Pons (tissue), 1 donor: ENCODE measurements around the gene PARN.
A peak's percentile ranks its signal among the peaks of the same experiment; 100 is the strongest.
"Not testable (repeated sequence)": the region's sequence is repeated elsewhere in the genome, so short reads cannot be mapped to it uniquely, and the experiment has no call there.

Experiments used
- DNase-seq: peaks from one replicate; pipeline ENCODE4 v3.0.0-alpha.2; 2016; ENCODE audit warnings: low spot score

Gene PARN

GRCh38 chr16:14574698-14575415 lies 55.2 kb downstream of the PARN start:
- not testable (repeated sequence) for DNase-seq

GRCh38 chr16:14572535-14572934 lies 57.5 kb downstream of the PARN start:
- no peak for DNase-seq

GRCh38 chr16:14569213-14569612 lies 60.8 kb downstream of the PARN start:
- DNase-seq, result no peak

- no peak for DNase-seq
These were observed 63.5 kb downstream of the PARN start for GRCh38 chr16:14566599-14566998.

GRCh38 chr16:14565688-14566025 lies 64.4 kb downstream of the PARN start:
- no peak for DNase-seq

GRCh38 chr16:14564861-14565687 lies 65.0 kb downstream of the PARN start:
- DNase-seq, result no peak

- DNase-seq, result no peak
These were observed 65.7 kb downstream of the PARN start for GRCh38 chr16:14564323-14564722.

- no peak for DNase-seq
These were observed 67.2 kb downstream of the PARN start for GRCh38 chr16:14562691-14563491.

- DNase-seq, result no peak
These were observed 69.5 kb downstream of the PARN start for GRCh38 chr16:14560523-14560922.

- DNase-seq, result peak; percentile 43
These were observed 70.2 kb downstream of the PARN start for GRCh38 chr16:14559809-14560241.

- DNase-seq, result no peak
These were observed 76.6 kb downstream of the PARN start for GRCh38 chr16:14553447-14553846.

GRCh38 chr16:14549789-14550153 lies 80.3 kb downstream of the PARN start:
- DNase-seq, result no peak

GRCh38 chr16:14548933-14549788 lies 80.9 kb downstream of the PARN start:
- no peak for DNase-seq

- no peak for DNase-seq
These were observed 84.6 kb downstream of the PARN start for GRCh38 chr16:14545346-14545884.

- not testable (repeated sequence) for DNase-seq
These were observed 85.2 kb downstream of the PARN start for GRCh38 chr16:14544846-14545245.

- DNase-seq, result no peak
These were observed 90.4 kb downstream of the PARN start for GRCh38 chr16:14539631-14540030.

GRCh38 chr16:14539156-14539555 lies 90.9 kb downstream of the PARN start:
- no peak for DNase-seq

GRCh38 chr16:14538604-14539003 lies 91.5 kb downstream of the PARN start:
- no peak for DNase-seq

- no peak for DNase-seq
These were observed 98.4 kb downstream of the PARN start for GRCh38 chr16:14531613-14532012.

GRCh38 chr16:14531101-14531500 lies 99.0 kb downstream of the PARN start:
- no peak for DNase-seq

- no peak for DNase-seq
These were observed 100.0 kb downstream of the PARN start for GRCh38 chr16:14530046-14530445.
